BLaER1 treated with 17β-estradiol and CSF1 and Interleukin-3, amounts not matched to agents 10 nM and 100 nM (cell line): ENCODE data around the gene MBNL3.

Experiments used
- H3K27ac ChIP-seq, 11 experiments: shearing (Covaris generic); formaldehyde crosslinking; 2 replicates each; pipeline ENCODE4 v1.8.1; 2022
- H3K27me3 ChIP-seq, 11 experiments: shearing (Covaris generic); formaldehyde crosslinking; 2 replicates each; pipeline ENCODE4 v1.8.1; 2022
- H3K36me3 ChIP-seq, 11 experiments: shearing (Covaris generic); formaldehyde crosslinking; 2 replicates each; pipeline ENCODE4 v1.8.1; 2022
- H3K4me1 ChIP-seq, 10 experiments: shearing (Covaris generic); formaldehyde crosslinking; 2 replicates each; pipeline ENCODE4 v1.8.1; 2022
- H3K4me2 ChIP-seq, 11 experiments: shearing (Covaris generic); formaldehyde crosslinking; 2 replicates each; pipeline ENCODE4 v1.8.1; 2022
- H3K4me3 ChIP-seq, 10 experiments: shearing (Covaris generic); formaldehyde crosslinking; 2 replicates each; pipeline ENCODE4 v1.8.1; 2022
- H3K9ac ChIP-seq, 11 experiments: shearing (Covaris generic); formaldehyde crosslinking; 2 replicates each; pipeline ENCODE4 v1.8.1; 2022
- H3K9me3 ChIP-seq, 11 experiments: shearing (Covaris generic); formaldehyde crosslinking; replicated peaks in 1 of 11; 2 replicates each; pipeline ENCODE4 v1.8.1; 2022
- H4K20me1 ChIP-seq, 11 experiments: shearing (Covaris generic); formaldehyde crosslinking; 2 replicates each; pipeline ENCODE4 v1.8.1; 2022
- Cebpa-rat ChIP-seq, 11 experiments: shearing (Covaris generic); IDR thresholded peaks; 2 replicates each; pipeline ENCODE4 v1.8.1; 2022

The MBNL3 gene

DNA sequence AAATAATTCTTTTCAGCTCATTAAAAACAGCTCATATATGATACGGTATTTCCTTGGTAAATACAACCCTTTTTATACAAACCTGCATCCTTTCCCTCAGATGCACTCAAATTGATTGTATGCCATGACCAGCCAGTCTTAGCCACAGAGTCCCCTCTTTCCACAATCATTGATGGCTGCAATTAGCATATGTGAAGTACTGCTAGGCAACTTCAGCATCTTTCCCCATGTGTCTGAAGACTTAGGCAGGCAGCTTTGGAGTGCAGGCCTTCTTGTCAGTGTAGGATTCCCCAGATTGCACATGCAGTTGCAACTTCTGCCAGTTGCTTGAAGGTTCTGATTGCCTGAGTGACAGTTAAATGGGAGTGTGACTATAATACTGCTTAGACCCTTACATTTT is 15.6 kb upstream of the MBNL3 start:
- Histone ChIP-seq H3K27me3 (peaks cover 85 to 92% (median 89%) of the 10 kb centered on the region in 11 experiments), H4K20me1 (no peaks in the 10 kb centered on the region; a peak in 1 of 22 replicates), H3K9ac (no peak overlapping the region), H3K4me3 (no peak overlapping the region), H3K36me3 (no peaks in the 10 kb centered on the region), H3K27ac (no peak overlapping the region), H3K4me1 (no peaks in the 10 kb centered on the region), H3K4me2 (no peak overlapping the region), H3K9me3 (peaks cover 0 to 4% (median 0%) of the 10 kb centered on the region in 11 experiments; a peak in 1 of 22 replicates)
- no peak for TF ChIP-seq Cebpa-rat (IDR thresholded peaks at IDR 0.05)

DNA sequence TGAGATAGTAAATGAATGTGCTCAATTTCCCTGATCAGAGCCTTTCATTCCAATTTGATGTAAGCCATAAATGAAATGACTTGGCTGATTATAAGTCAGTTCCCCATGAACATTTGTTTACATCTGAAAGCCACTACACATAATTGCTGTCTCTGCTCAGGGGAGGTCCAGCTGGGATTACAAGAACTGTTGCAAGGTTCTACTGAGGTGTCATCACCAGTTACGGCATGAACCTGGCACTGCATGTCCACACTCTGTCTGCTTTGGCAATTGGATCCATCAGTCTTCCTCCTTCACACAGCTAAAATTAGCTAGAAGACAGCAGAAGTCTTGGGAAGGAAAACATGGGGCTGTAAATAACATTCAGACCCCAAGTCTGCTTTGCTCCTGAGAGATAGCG is 12.8 kb upstream of the MBNL3 start:
- Histone ChIP-seq H3K9ac (no peak overlapping the region), H3K27me3 (peaks cover 87 to 93% (median 90%) of the 10 kb centered on the region in 11 experiments), H3K9me3 (no peaks in the 10 kb centered on the region; a peak in 1 of 22 replicates), H3K4me1 (no peaks in the 10 kb centered on the region), H4K20me1 (peaks cover 0 to 6% (median 0%) of the 10 kb centered on the region in 11 experiments; a peak in 3 of 22 replicates), H3K36me3 (no peaks in the 10 kb centered on the region), H3K4me2 (no peak overlapping the region), H3K4me3 (no peak overlapping the region), H3K27ac (no peak overlapping the region)
- no peak for TF ChIP-seq Cebpa-rat (IDR thresholded peaks at IDR 0.05)

DNA sequence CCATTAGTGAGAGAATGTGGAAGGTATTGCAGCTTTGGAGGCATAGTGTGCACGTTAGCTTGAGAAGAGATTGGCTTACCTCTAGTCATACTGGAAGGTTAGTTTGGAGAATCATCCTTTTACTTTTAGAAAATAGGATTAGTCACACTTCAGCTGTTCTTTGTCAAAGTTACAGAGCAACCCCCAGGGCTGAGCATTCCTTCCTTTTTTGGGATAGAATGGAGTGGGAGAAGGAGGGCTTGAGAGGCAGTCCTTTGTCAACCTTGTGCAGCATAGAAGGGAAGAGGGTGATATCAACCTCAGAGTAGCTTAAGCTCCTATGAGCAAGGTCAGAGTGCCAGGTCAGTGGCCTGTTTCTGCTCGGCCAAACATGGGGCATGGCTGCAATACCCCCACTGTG is 8.6 kb upstream of the MBNL3 start:
- H3K27me3 ChIP-seq = peaks cover 80 to 92% (median 88%) of the 10 kb centered on the region in 11 experiments
- no peak for TF ChIP-seq Cebpa-rat (IDR thresholded peaks at IDR 0.05)

DNA sequence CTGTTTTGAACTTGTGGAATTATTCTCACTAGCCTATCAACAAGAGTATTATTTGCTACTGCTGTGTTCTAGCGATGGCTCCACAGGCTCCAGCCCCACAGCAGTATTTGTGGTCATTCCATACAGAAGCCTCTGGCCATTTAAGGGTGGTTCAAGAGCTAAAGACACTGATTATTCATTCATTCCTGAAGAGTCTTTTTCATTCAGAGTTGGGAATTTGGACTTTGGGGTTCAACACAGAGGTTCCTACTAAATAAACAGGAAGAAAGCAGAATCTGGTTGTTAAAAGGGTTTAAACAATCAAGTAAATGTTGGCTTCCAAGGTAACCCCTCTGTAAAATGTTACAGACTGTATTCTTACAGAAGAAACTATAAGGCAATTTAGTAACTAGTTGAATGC is 4.3 kb upstream of the MBNL3 start:
- TF ChIP-seq Cebpa-rat (IDR thresholded peaks at IDR 0.05) = no peak
- H3K36me3 ChIP-seq = no peaks in the 10 kb centered on the region
- peaks cover 77 to 96% (median 92%) of the 10 kb centered on the region in 11 experiments for H3K27me3 ChIP-seq
- no peak overlapping the region for H3K4me3 ChIP-seq
- no peak overlapping the region for H3K27ac ChIP-seq
- no peak overlapping the region for H3K9ac ChIP-seq
- peaks cover 0 to 19% (median 0%) of the 10 kb centered on the region in 11 experiments; a peak in 8 of 22 replicates for H3K9me3 ChIP-seq
- H3K4me2 ChIP-seq = no peak overlapping the region
- peaks cover 13 to 20% (median 15%) of the 10 kb centered on the region in 10 experiments for H3K4me1 ChIP-seq
- H4K20me1 ChIP-seq = peaks cover 0 to 6% (median 0%) of the 10 kb centered on the region in 11 experiments; a peak in 3 of 22 replicates

More for the DNA sequence above, 8.6 kb upstream of the MBNL3 start:
- Histone ChIP-seq H4K20me1 (peaks cover 0 to 6% (median 0%) of the 10 kb centered on the region in 11 experiments; a peak in 3 of 22 replicates), H3K4me2 (no peak overlapping the region), H3K4me1 (0 out of 20 replicates have a peak, but pooled peaks cover 0 to 5% (median 0%) of the 10 kb centered on the region in 10 experiments), H3K9ac (no peak overlapping the region), H3K9me3 (no peaks in the 10 kb centered on the region; a peak in 1 of 22 replicates), H3K36me3 (no peaks in the 10 kb centered on the region), H3K27ac (no peak overlapping the region), H3K4me3 (no peak overlapping the region)

DNA sequence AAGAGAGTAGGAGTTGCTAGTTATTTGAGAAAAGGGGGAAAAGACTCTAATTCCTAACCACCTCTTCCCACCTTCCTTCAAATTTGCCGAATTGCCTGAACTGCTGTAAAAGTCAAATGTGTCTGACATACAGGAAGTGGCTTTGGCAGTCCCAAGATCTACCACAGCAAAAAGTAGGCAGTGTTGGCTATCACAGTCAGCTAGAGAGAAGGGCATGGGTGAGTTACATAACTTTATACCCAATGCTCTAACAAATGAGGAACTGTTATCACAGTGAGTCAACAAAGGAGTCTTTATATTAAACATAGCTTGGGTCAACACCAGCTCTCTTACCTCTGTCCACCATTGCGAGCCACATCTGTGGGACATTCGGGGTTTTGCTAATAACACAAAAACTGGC is 2.4 kb upstream of the MBNL3 start:
- Histone ChIP-seq H3K36me3 (no peaks in the 10 kb centered on the region; a peak in 2 of 22 replicates), H4K20me1 (no peaks in the 10 kb centered on the region; a peak in 1 of 22 replicates), H3K4me1 (peaks cover 14 to 33% (median 22%) of the 10 kb centered on the region in 10 experiments), H3K9me3 (peaks cover 0 to 19% (median 0%) of the 10 kb centered on the region in 11 experiments; a peak in 7 of 22 replicates), H3K4me2 (peak overlapping the region; percentile 69 to 85 (median 77)), H3K27ac (peak overlapping the region; percentile 32 to 98 (median 97); a peak in 20 of 22 replicates), H3K27me3 (peaks cover 79 to 96% (median 92%) of the 10 kb centered on the region in 11 experiments), H3K4me3 (peak overlapping the region; percentile 61 to 76 (median 71); a peak in 16 of 20 replicates), H3K9ac (peak overlapping the region in 9 of 11 experiments; percentile 89 to 99 (median 96); a peak in 18 of 22 replicates)
- no peak for TF ChIP-seq Cebpa-rat (IDR thresholded peaks at IDR 0.05)

DNA sequence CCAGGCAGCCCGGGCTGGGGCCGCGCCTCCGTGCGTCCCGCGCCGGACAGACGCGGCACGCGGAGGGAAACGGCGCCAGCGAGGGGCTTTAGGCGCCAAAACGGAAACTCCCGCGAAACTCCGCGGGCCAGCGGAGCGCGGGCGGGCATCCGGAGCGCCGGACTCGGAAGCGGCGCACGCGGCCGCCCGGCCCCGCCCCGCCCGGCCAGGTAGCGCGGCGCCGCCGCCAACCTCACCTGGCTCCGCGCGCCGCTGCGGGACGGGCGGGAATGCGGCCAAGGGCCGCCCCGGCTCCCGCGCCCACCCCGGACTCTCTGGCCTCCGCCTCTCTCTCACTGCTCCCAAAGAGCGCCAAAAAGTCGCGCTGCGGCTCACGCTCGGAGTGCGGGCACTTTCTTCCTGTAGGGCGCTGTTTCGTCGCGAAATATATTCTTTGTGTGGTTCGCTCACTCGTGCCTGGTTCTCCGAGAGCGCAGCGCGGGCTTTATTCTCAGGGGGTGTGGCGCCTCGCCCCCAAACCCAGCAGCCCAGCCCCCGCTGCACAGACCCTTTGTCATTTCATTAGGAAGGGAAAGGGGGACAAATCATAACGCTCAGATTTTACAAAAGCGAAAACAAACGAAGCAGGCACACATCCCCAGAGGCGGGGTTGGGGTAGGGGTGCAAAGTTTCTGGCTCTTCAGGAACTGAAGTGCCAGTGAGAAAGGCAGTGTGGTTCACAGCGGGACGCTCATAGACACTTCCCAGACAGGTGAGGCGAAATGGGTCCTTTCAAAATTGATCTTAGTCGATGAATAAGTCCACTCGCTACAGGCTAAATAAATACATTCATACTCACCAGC is 961 bp upstream of the MBNL3 start:
- Histone ChIP-seq H3K9ac (peak overlapping the region; percentile 79 to 99 (median 96)), H3K27ac (peak overlapping the region; percentile 62 to 98 (median 97)), H3K4me2 (peak overlapping the region; percentile 69 to 85 (median 77)), H3K27me3 (peaks cover 80 to 97% (median 93%) of the 10 kb centered on the region in 11 experiments), H4K20me1 (no peaks in the 10 kb centered on the region; a peak in 1 of 22 replicates), H3K9me3 (peaks cover 0 to 19% (median 0%) of the 10 kb centered on the region in 11 experiments; a peak in 7 of 22 replicates), H3K4me1 (peaks cover 22 to 42% (median 35%) of the 10 kb centered on the region in 10 experiments), H3K36me3 (no peaks in the 10 kb centered on the region; a peak in 3 of 22 replicates), H3K4me3 (peak overlapping the region; percentile 61 to 76 (median 71))
- TF ChIP-seq Cebpa-rat (IDR thresholded peaks at IDR 0.05) = no peak

DNA sequence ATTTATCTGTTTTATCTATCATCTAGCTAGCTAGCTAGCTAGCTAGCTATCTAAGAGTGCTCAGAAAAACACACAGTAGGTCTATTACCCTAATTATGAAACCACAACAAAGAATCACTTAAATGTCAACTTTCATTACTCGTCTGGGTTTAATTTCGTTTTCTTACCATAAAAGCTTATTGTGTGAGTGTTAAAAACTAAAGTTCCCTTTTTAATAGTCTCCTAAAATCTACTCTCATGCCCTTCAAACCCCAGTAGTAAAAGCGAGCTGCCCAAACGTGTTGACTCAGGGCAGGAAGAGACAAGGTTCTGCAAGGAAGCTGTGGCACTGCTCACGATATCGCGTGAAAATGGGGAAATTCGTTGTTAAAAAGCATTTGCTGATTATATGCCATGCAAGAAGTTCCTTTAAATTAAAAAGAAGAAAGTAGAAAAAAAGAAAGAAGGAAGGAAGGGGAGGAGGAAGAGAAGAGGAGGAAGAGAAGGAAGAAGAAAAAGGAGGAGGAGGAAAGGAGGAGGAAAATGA is 595 bp downstream of the MBNL3 start:
- Histone ChIP-seq H3K27me3 (peaks cover 84 to 97% (median 94%) of the 10 kb centered on the region in 11 experiments), H3K36me3 (no peaks in the 10 kb centered on the region; a peak in 3 of 22 replicates), H3K4me1 (peaks cover 38 to 58% (median 50%) of the 10 kb centered on the region in 10 experiments), H3K9me3 (peaks cover 0 to 19% (median 0%) of the 10 kb centered on the region in 11 experiments; a peak in 7 of 22 replicates), H3K27ac (peak overlapping the region; percentile 62 to 98 (median 97); a peak in 21 of 22 replicates), H3K4me2 (peak overlapping the region; percentile 69 to 85 (median 78); a peak in 21 of 22 replicates), H4K20me1 (no peaks in the 10 kb centered on the region; a peak in 1 of 22 replicates), H3K4me3 (peak overlapping the region; percentile 61 to 76 (median 71)), H3K9ac (peak overlapping the region; percentile 79 to 99 (median 96))
- TF ChIP-seq Cebpa-rat (IDR thresholded peaks at IDR 0.05) = no peak

DNA sequence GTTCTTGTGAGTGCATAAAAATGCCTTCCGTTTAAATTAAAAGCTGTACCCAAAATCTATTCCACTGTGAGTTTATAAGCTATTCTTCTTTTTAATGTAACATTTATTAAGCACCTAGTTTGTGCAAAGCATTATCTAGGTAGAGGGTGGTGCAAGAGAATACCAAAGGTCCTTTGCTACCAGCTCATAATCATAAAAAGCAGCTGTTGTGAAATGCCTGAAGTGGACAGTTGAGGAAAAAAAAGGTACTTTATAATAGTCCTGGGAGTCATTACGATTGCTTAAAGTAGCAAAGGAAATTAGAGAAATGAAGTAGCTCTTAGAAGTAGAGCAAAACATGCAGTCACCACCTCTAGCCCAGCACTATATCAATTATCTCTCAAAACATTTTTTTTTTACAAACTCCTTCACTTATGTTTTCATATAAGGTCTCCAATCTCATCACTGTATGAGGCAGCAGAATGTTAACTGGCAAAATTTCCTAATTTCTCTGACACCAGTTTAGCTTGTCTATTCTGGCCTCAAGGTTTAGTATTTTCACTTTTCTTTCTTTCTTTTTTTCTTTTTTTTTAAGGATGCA is 2.1 kb downstream of the MBNL3 start:
- H3K4me1 ChIP-seq = peaks cover 49 to 71% (median 62%) of the 10 kb centered on the region in 10 experiments
- peak overlapping the region; percentile 79 to 99 (median 96); a peak in 20 of 22 replicates for H3K9ac ChIP-seq
- H4K20me1 ChIP-seq = no peaks in the 10 kb centered on the region; a peak in 1 of 22 replicates
- H3K36me3 ChIP-seq = no peaks in the 10 kb centered on the region; a peak in 3 of 22 replicates
- peaks cover 0 to 19% (median 0%) of the 10 kb centered on the region in 11 experiments; a peak in 7 of 22 replicates for H3K9me3 ChIP-seq
- peak overlapping the region; percentile 69 to 85 (median 78); a peak in 21 of 22 replicates for H3K4me2 ChIP-seq
- peak overlapping the region in 9 of 11 experiments; percentile 94 to 98 (median 97); a peak in 18 of 22 replicates for H3K27ac ChIP-seq
- H3K4me3 ChIP-seq = peak overlapping the region in 9 of 10 experiments; percentile 68 to 76 (median 71); a peak in 17 of 20 replicates
- H3K27me3 ChIP-seq = peaks cover 81 to 95% (median 91%) of the 10 kb centered on the region in 11 experiments
- TF ChIP-seq Cebpa-rat (IDR thresholded peaks at IDR 0.05) = no peak
